ENCODE results near the gene PPCS.

GRCh38 chr1:42450061-42450460 lies 6.3 kb upstream of the PPCS start:
- no peak for TF ChIP-seq FOXP2 (optimal IDR thresholded peaks at IDR 0.05; ENCODE audit: borderline replicate concordance, extremely low read depth, extremely low read length, insufficient read depth)
- TF ChIP-seq TAF1 (IDR thresholded peaks at IDR 0.05; ENCODE audit: borderline replicate concordance, insufficient read depth, low read length): no peak
- TF ChIP-seq POLR2AphosphoS5 (IDR thresholded peaks at IDR 0.05; ENCODE audit: low read depth, low read length): no peak
- no peak for TF ChIP-seq SIN3A (IDR thresholded peaks at IDR 0.05; ENCODE audit: borderline replicate concordance, insufficient read depth, low read length)
